ENCODE data around the gene ZFAND3. TPM values are rescaled to one million over a fixed set of nuclear protein-coding genes. Genes with fewer than 3 reads are reported as not detected.
A peak's percentile ranks its signal among the peaks of the same experiment; 100 is the strongest.

The ZFAND3 gene
- polyA plus RNA-seq, 3 donors from 2014 or later: 3.1 to 10.2 (median 3.9) TPM

GRCh38 chr6:37913210-37913609 lies 93.7 kb downstream of the ZFAND3 start:
- H3K27me3 Mint-ChIP-seq (ENCODE audit: low read depth in 3 of 3): peaks cover 0 to 2% (median 0%) of the 10 kb centered on the region in 3 donors
- H3K27ac Mint-ChIP-seq: no peak overlapping the region
- no peaks in the 10 kb centered on the region for H3K9me3 Mint-ChIP-seq
- H3K4me1 Mint-ChIP-seq: peaks cover 69 to 86% of the 10 kb centered on the region in 2 donors
- no peak for DNase-seq
- H3K36me3 Mint-ChIP-seq: peaks cover 0 to 4% (median 4%) of the 10 kb centered on the region in 3 donors
- H3K4me3 Mint-ChIP-seq: no peak overlapping the region

DNA sequence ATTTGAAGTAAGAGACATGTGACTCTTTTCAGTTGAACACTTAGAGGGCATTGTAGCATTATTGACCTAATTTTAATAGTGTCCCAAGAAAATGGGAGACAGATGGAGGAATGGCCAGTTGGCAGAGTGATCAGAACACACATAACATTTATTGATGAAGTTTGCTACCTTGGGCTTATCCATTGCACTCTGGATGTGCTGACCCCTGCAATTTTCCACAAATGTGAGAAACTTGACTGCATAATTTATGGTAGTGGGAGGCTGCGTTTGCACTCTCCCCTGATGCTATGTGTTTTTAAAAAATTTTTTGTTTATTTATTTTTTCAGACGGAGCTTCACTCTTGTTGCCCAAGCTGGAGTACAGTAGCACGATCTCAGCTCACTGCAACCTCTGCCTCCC lies 95.9 kb downstream of the ZFAND3 start:
- peak overlapping the region in 3 of 6 donors; percentile 28 to 70 (median 62) for H3K27ac Mint-ChIP-seq
- H3K36me3 Mint-ChIP-seq: peaks cover 0 to 4% (median 4%) of the 10 kb centered on the region in 3 donors
- peaks cover 0 to 2% (median 0%) of the 10 kb centered on the region in 3 donors for H3K27me3 Mint-ChIP-seq (ENCODE audit: low read depth in 3 of 3)
- H3K9me3 Mint-ChIP-seq: no peaks in the 10 kb centered on the region
- no peak overlapping the region for H3K4me3 Mint-ChIP-seq
- H3K4me1 Mint-ChIP-seq: peaks cover 66 to 84% of the 10 kb centered on the region in 2 donors
- DNase-seq: no peak

GRCh38 chr6:37916149-37916548 lies 96.6 kb downstream of the ZFAND3 start:
- H3K9me3 Mint-ChIP-seq: no peaks in the 10 kb centered on the region
- H3K4me3 Mint-ChIP-seq: no peak overlapping the region
- peaks cover 65 to 84% of the 10 kb centered on the region in 2 donors for H3K4me1 Mint-ChIP-seq
- peaks cover 0 to 4% (median 4%) of the 10 kb centered on the region in 3 donors for H3K36me3 Mint-ChIP-seq
- peaks cover 0 to 2% (median 0%) of the 10 kb centered on the region in 3 donors for H3K27me3 Mint-ChIP-seq (ENCODE audit: low read depth in 3 of 3)
- no peak for DNase-seq
- no peak overlapping the region for H3K27ac Mint-ChIP-seq

DNA sequence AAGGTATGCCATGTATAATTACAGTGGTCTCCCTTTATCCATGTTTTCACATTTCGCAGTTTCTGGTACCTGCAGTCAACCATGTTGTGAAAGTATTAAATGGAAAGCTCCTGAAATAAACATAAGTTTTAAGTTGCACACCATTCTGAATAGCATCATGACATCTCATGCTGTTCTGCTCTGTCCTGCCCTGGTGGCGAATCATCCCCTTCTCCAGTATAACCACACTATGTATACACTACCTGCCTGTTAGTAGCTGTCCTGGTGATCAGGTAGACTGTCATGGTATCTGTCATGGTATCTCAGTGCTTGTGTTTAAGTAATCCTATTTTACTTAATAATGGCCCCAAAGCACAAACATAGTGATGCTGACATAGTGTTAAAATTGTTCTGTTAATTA lies 97.1 kb downstream of the ZFAND3 start:
- Mint-ChIP-seq H3K4me1 (peaks cover 61 to 81% of the 10 kb centered on the region in 2 donors), H3K4me3 (no peak overlapping the region), H3K9me3 (no peaks in the 10 kb centered on the region), H3K27ac (peak overlapping the region in 3 of 6 donors; percentile 14 to 57 (median 43)), H3K36me3 (peaks cover 0 to 4% (median 4%) of the 10 kb centered on the region in 3 donors), H3K27me3 (ENCODE audit: low read depth in 3 of 3) (peaks cover 0 to 2% (median 0%) of the 10 kb centered on the region in 3 donors)
- no peak for DNase-seq

DNA sequence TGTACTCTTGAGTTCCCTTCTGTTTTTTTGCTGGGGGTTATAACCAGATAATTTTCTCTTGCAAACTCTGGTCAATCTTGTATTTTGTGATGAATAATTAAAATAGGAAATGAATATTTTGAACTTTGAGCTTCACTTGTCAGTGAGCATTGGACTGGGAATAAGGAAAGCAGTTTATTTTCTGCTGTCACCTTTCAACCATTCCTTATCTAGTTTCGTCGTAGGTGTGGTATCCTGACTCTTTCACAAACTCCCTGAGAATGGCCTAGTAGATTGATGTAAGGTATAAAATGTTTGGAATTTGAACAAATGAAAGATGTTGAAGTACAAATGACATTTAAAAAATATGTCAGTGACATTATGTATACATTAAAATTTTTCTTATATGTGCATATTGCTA lies 98.0 kb downstream of the ZFAND3 start:
- Mint-ChIP-seq H3K27me3 (ENCODE audit: low read depth in 3 of 3) (peaks cover 0 to 2% (median 0%) of the 10 kb centered on the region in 3 donors), H3K4me1 (peaks cover 53 to 78% of the 10 kb centered on the region in 2 donors), H3K9me3 (no peaks in the 10 kb centered on the region), H3K27ac (no peak overlapping the region), H3K36me3 (peaks cover 0 to 4% (median 4%) of the 10 kb centered on the region in 3 donors), H3K4me3 (no peak overlapping the region)
- no peak for DNase-seq

GRCh38 chr6:37919417-37920157 lies 100.1 kb downstream of the ZFAND3 start:
- no peak overlapping the region for H3K27ac Mint-ChIP-seq
- H3K9me3 Mint-ChIP-seq: no peaks in the 10 kb centered on the region
- H3K36me3 Mint-ChIP-seq: peaks cover 0 to 4% (median 4%) of the 10 kb centered on the region in 3 donors
- no peak for DNase-seq
- H3K27me3 Mint-ChIP-seq (ENCODE audit: low read depth in 3 of 3): peaks cover 0 to 2% (median 0%) of the 10 kb centered on the region in 3 donors
- H3K4me3 Mint-ChIP-seq: no peak overlapping the region
- H3K4me1 Mint-ChIP-seq: peaks cover 52 to 76% of the 10 kb centered on the region in 2 donors

GRCh38 chr6:37920667-37921066 lies 101.1 kb downstream of the ZFAND3 start:
- peaks cover 0 to 4% (median 4%) of the 10 kb centered on the region in 3 donors for H3K36me3 Mint-ChIP-seq
- peaks cover 0 to 2% (median under 1%) of the 10 kb centered on the region in 3 donors for H3K27me3 Mint-ChIP-seq (ENCODE audit: low read depth in 3 of 3)
- peaks cover 51 to 77% of the 10 kb centered on the region in 2 donors for H3K4me1 Mint-ChIP-seq
- no peaks in the 10 kb centered on the region for H3K9me3 Mint-ChIP-seq
- H3K4me3 Mint-ChIP-seq: no peak overlapping the region
- no peak for DNase-seq
- H3K27ac Mint-ChIP-seq: no peak overlapping the region

DNA sequence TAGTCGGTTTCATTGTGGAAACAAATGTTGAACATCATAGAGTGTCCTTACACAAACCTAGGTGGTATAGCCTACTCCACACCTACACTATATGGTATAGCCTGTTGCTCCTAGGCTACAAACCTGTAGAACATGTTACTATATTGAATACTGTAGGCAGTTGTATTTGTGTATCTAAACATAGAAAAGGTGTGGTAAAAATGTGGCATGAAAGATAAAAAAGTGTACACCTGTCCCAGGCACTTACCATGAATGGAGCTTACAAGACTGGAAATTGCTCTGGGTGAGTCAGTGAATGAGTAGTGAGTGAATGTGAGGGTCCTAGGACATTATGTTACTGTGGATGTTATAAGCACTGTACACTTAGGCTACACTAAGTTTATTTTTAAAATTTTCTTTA lies 103.0 kb downstream of the ZFAND3 start:
- H3K27ac Mint-ChIP-seq: no peak overlapping the region
- H3K36me3 Mint-ChIP-seq: no peaks in the 10 kb centered on the region
- no peak overlapping the region for H3K4me3 Mint-ChIP-seq
- DNase-seq: no peak
- H3K27me3 Mint-ChIP-seq (ENCODE audit: low read depth in 3 of 3): peaks cover 0 to 3% (median 2%) of the 10 kb centered on the region in 3 donors
- no peaks in the 10 kb centered on the region for H3K9me3 Mint-ChIP-seq
- H3K4me1 Mint-ChIP-seq: peaks cover 57 to 85% of the 10 kb centered on the region in 2 donors

GRCh38 chr6:37923514-37923913 lies 104.0 kb downstream of the ZFAND3 start:
- Mint-ChIP-seq H3K4me3 (no peak overlapping the region), H3K27ac (no peak overlapping the region), H3K36me3 (no peaks in the 10 kb centered on the region), H3K27me3 (ENCODE audit: low read depth in 3 of 3) (peaks cover 0 to 3% (median 0%) of the 10 kb centered on the region in 3 donors), H3K4me1 (peaks cover 57 to 85% of the 10 kb centered on the region in 2 donors), H3K9me3 (no peaks in the 10 kb centered on the region)
- DNase-seq: no peak

DNA sequence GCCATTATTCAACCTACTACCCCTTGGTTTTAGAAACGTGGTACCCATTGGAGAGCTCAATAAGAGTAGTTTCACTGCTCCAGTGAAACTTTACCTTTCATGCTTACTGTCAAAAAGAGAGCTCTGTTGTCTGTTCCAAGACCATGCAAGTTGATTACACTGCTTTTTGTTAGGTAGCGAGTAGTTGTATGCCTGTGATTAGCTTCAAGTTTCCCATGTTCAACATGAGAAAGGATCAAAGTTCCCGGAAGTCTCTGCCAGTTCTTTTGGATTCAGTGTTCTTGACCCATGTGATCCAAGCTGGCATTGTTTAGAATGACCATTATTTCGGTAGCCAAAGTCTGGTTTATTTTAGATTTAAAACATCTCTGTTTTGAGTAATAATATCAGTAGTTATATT lies 107.1 kb downstream of the ZFAND3 start:
- Mint-ChIP-seq H3K27ac (peak overlapping the region in 1 of 6 donors; percentile 47), H3K4me3 (no peak overlapping the region), H3K27me3 (ENCODE audit: low read depth in 3 of 3) (peaks cover 0 to 5% (median 0%) of the 10 kb centered on the region in 3 donors), H3K9me3 (no peaks in the 10 kb centered on the region), H3K4me1 (peaks cover 62 to 93% of the 10 kb centered on the region in 2 donors), H3K36me3 (no peaks in the 10 kb centered on the region)
- DNase-seq: no peak

- Mint-ChIP-seq H3K4me1 (peaks cover 61 to 95% of the 10 kb centered on the region in 2 donors), H3K4me3 (no peak overlapping the region), H3K27me3 (ENCODE audit: low read depth in 3 of 3) (peaks cover 0 to 5% (median 0%) of the 10 kb centered on the region in 3 donors), H3K9me3 (no peaks in the 10 kb centered on the region), H3K36me3 (peaks cover 0 to 3% (median 0%) of the 10 kb centered on the region in 3 donors), H3K27ac (peak overlapping the region in 1 of 6 donors; percentile 70)
- DNase-seq: no peak
Observed at GRCh38 chr6:37928217-37928616, 108.7 kb downstream of the ZFAND3 start.

GRCh38 chr6:37930288-37930971 lies 110.9 kb downstream of the ZFAND3 start:
- peak overlapping the region; percentile 11 to 47 (median 30) for H3K27ac Mint-ChIP-seq
- no peak overlapping the region for H3K4me3 Mint-ChIP-seq
- H3K27me3 Mint-ChIP-seq (ENCODE audit: low read depth in 3 of 3): peaks cover 0 to 5% (median 0%) of the 10 kb centered on the region in 3 donors
- peaks cover 0 to 6% (median 0%) of the 10 kb centered on the region in 3 donors for H3K36me3 Mint-ChIP-seq
- no peak for DNase-seq
- peaks cover 49 to 86% of the 10 kb centered on the region in 2 donors for H3K4me1 Mint-ChIP-seq
- no peaks in the 10 kb centered on the region for H3K9me3 Mint-ChIP-seq

GRCh38 chr6:37931066-37931465 lies 111.5 kb downstream of the ZFAND3 start:
- Mint-ChIP-seq H3K27me3 (ENCODE audit: low read depth in 3 of 3) (peaks cover 0 to 2% (median 0%) of the 10 kb centered on the region in 3 donors), H3K27ac (peak overlapping the region in 4 of 6 donors; percentile 11 to 45 (median 25)), H3K4me1 (peaks cover 50 to 86% of the 10 kb centered on the region in 2 donors), H3K4me3 (no peak overlapping the region), H3K36me3 (peaks cover 0 to 6% (median 0%) of the 10 kb centered on the region in 3 donors), H3K9me3 (no peaks in the 10 kb centered on the region)
- no peak for DNase-seq

- no peak for DNase-seq
- no peaks in the 10 kb centered on the region for H3K9me3 Mint-ChIP-seq
- H3K27me3 Mint-ChIP-seq (ENCODE audit: low read depth in 3 of 3): peaks cover 0 to 2% (median 0%) of the 10 kb centered on the region in 3 donors
- peaks cover 0 to 6% (median 0%) of the 10 kb centered on the region in 3 donors for H3K36me3 Mint-ChIP-seq
- no peak overlapping the region for H3K4me3 Mint-ChIP-seq
- peaks cover 59 to 86% of the 10 kb centered on the region in 2 donors for H3K4me1 Mint-ChIP-seq
- no peak overlapping the region for H3K27ac Mint-ChIP-seq
Observed at GRCh38 chr6:37934276-37934675, 114.7 kb downstream of the ZFAND3 start.

Measured in immature natural killer cell (primary cell).